Uterus (tissue), 4 donors: ENCODE results near the gene C1orf87. TPM values are rescaled to one million over a fixed set of nuclear protein-coding genes. Genes with fewer than 3 reads are reported as not detected.
A peak's percentile ranks its signal among the peaks of the same experiment; 100 is the strongest.

Source experiments
- DNase-seq, 2 donors: peaks; one replicate each; pipeline ENCODE4 v3.0.0-alpha.2; 2019 to 2020
- H3K27ac ChIP-seq, 2 donors: fragments of 200-600 bp; sonication (generic); 1 replicate in 1 of 2; 2 replicates in 1 of 2; pipeline ENCODE4 v1.5.1; 2016 to 2018
- H3K27me3 ChIP-seq, 2 donors: fragments of 200-600 bp; sonication (generic); one replicate each; pipeline ENCODE4 v1.5.1; 2018 to 2019; ENCODE audit warnings: control low read depth in 1 of 2
- H3K36me3 ChIP-seq, 2 donors: fragments of 200-600 bp; sonication (generic); one replicate each; pipeline ENCODE4 v1.5.1; 2019; ENCODE audit warnings: control low read depth in 1 of 2
- H3K4me1 ChIP-seq, 2 donors: fragments of 200-600 bp; sonication (generic); one replicate each; pipeline ENCODE4 v1.5.1; 2018 to 2019; ENCODE audit warnings: control low read depth in 1 of 2
- H3K4me3 ChIP-seq, 2 donors: fragments of 200-600 bp; sonication (generic); 1 replicate in 1 of 2; 2 replicates in 1 of 2; pipeline ENCODE4 v1.5.1; 2018 to 2019; ENCODE audit warnings: mild to moderate bottlenecking in 1 of 2
- H3K9me3 ChIP-seq, 2 donors: fragments of 200-600 bp; sonication (generic); one replicate each; pipeline ENCODE4 v1.5.1; 2019; ENCODE audit warnings: control low read depth in 1 of 2
- POLR2A ChIP-seq, 2 donors: fragments of 450-650 bp; IDR thresholded peaks; one replicate each; pipeline ENCODE4 v1.6.1; 2016; ENCODE audit warnings: antibody characterized with exemption in 2 of 2, mild to moderate bottlenecking in 1 of 2, moderate library complexity in 1 of 2
- intact Hi-C: fragments of 100-400 bp; cut with DNase I; formaldehyde crosslinking; loops from one replicate; pipeline ENCODE4 v1.15.1; 2023; ENCODE audit warnings: low total_unique reads
- total RNA-seq, 4 donors: library from RNA; depleted of rRNA in 3 of 4; stranded (reverse); fragments of >200 nt in 3 of 4; gene quantifications; one replicate each; pipeline versions ENCODE4 v1.1.0 to v1.2.4, GENCODE V29; 2014 to 2023
- TF ChIP-seq, protein P1 (sequence below), 4 experiments: fragments of 200-600 bp in 2 of 4; fragments of 450-650 bp in 2 of 4; sonication (generic) in 2 of 4; IDR thresholded peaks; one replicate each; pipeline ENCODE4 v1.5.1; 2016 to 2019; ENCODE audit warnings: antibody characterized with exemption in 4 of 4, mild to moderate bottlenecking in 2 of 4, moderate library complexity in 1 of 4
- donor health status: DM: yes; HTN: yes; CAD: no.

The C1orf87 gene, protein sequence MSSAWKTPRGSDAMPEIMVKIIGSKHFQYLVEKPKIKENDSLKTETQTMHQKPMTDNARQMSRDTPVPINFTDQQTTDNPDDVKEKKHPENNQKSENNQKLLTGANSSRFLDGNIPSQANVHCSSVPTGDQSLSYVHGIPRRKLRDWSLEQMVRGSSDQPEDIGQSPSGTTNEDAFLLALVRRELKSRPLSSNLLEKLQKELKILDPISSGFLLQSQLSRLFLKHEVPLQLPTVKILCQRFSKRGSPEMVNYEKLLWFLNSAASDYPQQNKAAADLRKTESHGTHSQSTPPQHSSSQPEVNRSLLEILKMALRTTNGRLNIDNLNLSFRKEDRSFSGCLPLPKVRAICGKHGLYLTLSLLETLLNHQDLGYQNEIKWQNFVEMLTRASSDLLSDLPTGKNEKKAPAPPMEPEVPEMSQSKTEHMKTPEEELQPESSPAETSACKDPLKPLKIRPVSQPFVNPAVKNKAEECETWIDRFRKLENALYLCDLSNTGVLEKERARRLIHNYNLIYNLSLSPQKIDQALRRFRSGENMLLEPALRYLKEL
- 1 to 10 TPM in 1 of 4 donors, under 1 TPM in 1, not detected in 2; 0.18 to 1.9 TPM for total RNA-seq

DNA sequence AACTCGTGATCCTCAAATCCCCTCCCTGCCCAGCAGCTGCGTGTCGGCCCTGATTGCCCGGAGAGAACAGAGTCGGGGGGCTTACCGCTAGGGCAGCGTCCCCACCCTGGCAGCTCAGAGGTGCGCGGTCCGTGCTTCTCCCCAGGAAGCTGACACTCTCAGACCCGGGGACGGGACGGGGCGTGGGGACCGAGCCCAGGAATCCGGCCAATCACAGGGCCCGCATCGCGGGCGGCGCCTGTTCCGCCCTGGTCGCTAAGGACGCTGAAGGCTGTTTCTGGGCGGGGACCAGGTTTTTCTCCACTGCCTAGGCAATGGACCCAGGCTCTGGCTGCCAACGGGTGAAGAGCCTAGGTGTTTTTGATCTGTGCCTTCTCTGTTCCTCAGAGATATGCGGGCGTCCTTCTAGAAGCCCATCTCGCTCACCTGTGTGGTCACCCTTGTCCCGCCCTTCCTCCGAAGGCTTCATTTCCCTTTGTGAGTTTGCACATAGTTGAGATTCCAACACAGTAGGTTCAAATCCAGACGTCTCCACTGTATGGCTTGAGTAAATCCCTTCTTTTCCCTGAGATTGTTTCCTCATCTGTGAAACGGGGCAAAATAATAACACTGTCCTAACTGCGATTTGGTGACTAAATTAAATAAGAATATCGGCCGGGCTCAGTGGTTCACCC lies at the start of gene C1orf87:
Gene C1orf87 (minus strand): TSS at position 166 of the 674 bp plus-strand sequence. CDS start 1,127 bp downstream, outside the sequence.
- H3K27ac ChIP-seq = no peak within 1 kb of the TSS
- no peaks in the 10 kb centered on the region for H3K27me3 ChIP-seq
- no peaks in the 10 kb centered on the region for H3K4me1 ChIP-seq
- no peak within 1 kb of the TSS for H3K4me3 ChIP-seq
- no peaks in the 10 kb centered on the region for H3K9me3 ChIP-seq
- no peak for DNase-seq
- no peak for TF ChIP-seq POLR2A (IDR thresholded peaks at IDR 0.05)
- TF ChIP-seq, protein P1, sequence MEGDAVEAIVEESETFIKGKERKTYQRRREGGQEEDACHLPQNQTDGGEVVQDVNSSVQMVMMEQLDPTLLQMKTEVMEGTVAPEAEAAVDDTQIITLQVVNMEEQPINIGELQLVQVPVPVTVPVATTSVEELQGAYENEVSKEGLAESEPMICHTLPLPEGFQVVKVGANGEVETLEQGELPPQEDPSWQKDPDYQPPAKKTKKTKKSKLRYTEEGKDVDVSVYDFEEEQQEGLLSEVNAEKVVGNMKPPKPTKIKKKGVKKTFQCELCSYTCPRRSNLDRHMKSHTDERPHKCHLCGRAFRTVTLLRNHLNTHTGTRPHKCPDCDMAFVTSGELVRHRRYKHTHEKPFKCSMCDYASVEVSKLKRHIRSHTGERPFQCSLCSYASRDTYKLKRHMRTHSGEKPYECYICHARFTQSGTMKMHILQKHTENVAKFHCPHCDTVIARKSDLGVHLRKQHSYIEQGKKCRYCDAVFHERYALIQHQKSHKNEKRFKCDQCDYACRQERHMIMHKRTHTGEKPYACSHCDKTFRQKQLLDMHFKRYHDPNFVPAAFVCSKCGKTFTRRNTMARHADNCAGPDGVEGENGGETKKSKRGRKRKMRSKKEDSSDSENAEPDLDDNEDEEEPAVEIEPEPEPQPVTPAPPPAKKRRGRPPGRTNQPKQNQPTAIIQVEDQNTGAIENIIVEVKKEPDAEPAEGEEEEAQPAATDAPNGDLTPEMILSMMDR (IDR thresholded peaks at IDR 0.05) = no peak
- no peaks in the 10 kb centered on the region for H3K36me3 ChIP-seq
- intact Hi-C loops = no loop called here

DNA sequence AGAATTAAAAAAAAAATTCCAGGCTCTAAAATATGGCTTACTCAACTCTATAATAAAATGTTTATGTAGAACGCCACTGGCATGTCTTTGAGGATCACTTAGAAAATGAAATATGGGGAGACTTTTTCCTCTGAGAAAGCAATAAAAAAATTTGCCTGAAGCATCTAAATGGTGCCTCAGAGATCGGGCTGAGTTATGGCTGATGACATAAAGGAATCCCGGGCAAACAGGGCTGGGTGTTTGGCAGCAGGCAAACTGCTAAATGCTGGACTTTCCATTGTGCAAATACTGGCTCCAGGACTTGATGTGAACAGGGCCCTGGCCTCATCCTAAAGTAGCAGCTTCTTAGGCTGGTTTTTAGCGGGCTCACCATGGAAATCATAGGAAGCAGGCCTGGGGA lies 44.5 kb upstream of the C1orf87 start:
- TF ChIP-seq POLR2A (IDR thresholded peaks at IDR 0.05) = no peak
- TF ChIP-seq, protein P1 (IDR thresholded peaks at IDR 0.05) = no peak
- DNase-seq = peak in 1 of 2 donors; percentile 13
- Histone ChIP-seq H3K27ac (no peak overlapping the region), H3K36me3 (no peaks in the 10 kb centered on the region), H3K9me3 (no peaks in the 10 kb centered on the region), H3K4me3 (no peak overlapping the region), H3K27me3 (no peaks in the 10 kb centered on the region), H3K4me1 (no peaks in the 10 kb centered on the region)
- intact Hi-C loops = no loop called here

DNA sequence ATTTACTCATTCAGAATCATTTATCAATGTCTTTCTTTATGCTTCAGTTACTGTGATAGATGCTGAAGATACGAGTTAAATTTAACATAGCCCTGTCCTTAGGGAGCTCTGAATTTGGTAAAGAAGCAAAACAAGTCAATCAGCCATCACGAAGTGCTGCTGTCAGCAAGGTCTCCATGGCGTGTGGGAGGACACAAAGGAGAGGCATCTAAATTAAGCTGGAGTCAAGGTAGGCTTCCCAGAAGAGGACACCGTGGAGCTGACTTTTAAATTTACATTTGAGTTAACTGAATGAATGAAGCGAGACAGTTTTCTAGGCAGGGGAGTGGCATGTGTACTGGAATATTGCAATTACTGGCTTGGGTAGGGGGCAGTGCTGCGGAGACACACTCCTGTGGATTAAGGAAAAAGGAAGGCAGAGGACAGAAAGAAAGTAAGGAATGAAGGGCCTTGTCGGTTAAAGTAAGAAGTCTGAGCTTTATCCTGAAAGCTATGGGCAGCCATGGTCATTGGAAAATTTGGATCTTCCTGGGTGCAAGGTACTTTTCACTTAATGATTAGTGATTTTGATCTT lies 41.3 kb upstream of the C1orf87 start:
- Histone ChIP-seq H3K27me3 (no peaks in the 10 kb centered on the region), H3K4me1 (no peaks in the 10 kb centered on the region), H3K27ac (no peak overlapping the region), H3K4me3 (no peak overlapping the region), H3K36me3 (no peaks in the 10 kb centered on the region), H3K9me3 (no peaks in the 10 kb centered on the region)
- intact Hi-C loops = no loop called here
- TF ChIP-seq, protein P1 (IDR thresholded peaks at IDR 0.05) = no peak
- no peak for TF ChIP-seq POLR2A (IDR thresholded peaks at IDR 0.05)
- no peak for DNase-seq

GRCh38 chr1:60113596-60113995 lies 40.0 kb upstream of the C1orf87 start:
- TF ChIP-seq, protein P1 (IDR thresholded peaks at IDR 0.05) = no peak
- TF ChIP-seq POLR2A (IDR thresholded peaks at IDR 0.05) = no peak
- H3K36me3 ChIP-seq = no peaks in the 10 kb centered on the region
- intact Hi-C loops = no loop called here
- DNase-seq = no peak
- no peak overlapping the region for H3K27ac ChIP-seq
- no peaks in the 10 kb centered on the region for H3K4me1 ChIP-seq
- no peaks in the 10 kb centered on the region for H3K9me3 ChIP-seq
- no peak overlapping the region for H3K4me3 ChIP-seq
- H3K27me3 ChIP-seq = no peaks in the 10 kb centered on the region
